A549 (cell line): ENCODE results near the gene TBC1D10A. TPM values are rescaled to one million over a fixed set of nuclear protein-coding genes. Genes with fewer than 3 reads are reported as not detected.

ENCODE experiments used
- ATAC-seq, 2 experiments: fragments of 200-7000 bp in 1 of 2; fragments of >200 bp in 1 of 2; cut with Nextera tagmentation in 1 of 2; cut with Tn5 transposase in 1 of 2; 3 replicates each; pipeline versions ENCODE4 v1.8.0 to v1.9.1; 2018 to 2020; ENCODE audit warnings: mild to moderate bottlenecking in 1 of 2, moderate library complexity in 1 of 2
- CTCF ChIA-PET: fragments of 300-600 bp; sonication (Branson Sonifier 250); formaldehyde crosslinking; extraction: SDS; loops from one replicate; lab custom pipeline; 2021; ENCODE audit warnings: antibody characterized with exemption, inconsistent platforms; lab: Yijun Ruan, JAX
- POLR2A ChIA-PET: fragments of 350-600 bp; formaldehyde crosslinking; extraction: SDS; loops from one replicate; lab custom pipeline; 2021; ENCODE audit warnings: antibody characterized with exemption, inconsistent platforms; lab: Yijun Ruan, JAX
- DNase-seq, 2 experiments: peaks; one replicate each; pipeline versions ENCODE4 v3.0.0 to v3.0.0-alpha.2; 2011 to 2016; ENCODE audit warnings: low read depth in 1 of 2, low spot score in 1 of 2
- FAIRE-seq: peaks from 2 replicates; lab custom pipeline; 2011; peaks lifted over from hg19 to GRCh38; lab: Jason Lieb, UNC
- H3K27ac ChIP-seq, 2 experiments: fragments of >200 bp; sonication (Bioruptor Twin); formaldehyde crosslinking; 3 replicates each; pipeline ENCODE4 v1.5.1; 2016 to 2017
- H3K4me1 ChIP-seq: fragments of >200 bp; sonication (Bioruptor Twin); formaldehyde crosslinking; 3 replicates; pipeline ENCODE4 v1.6.1; 2016
- H3K4me2 ChIP-seq: fragments of >200 bp; sonication (Bioruptor Twin); formaldehyde crosslinking; 3 replicates; pipeline ENCODE4 v1.6.1; 2016
- H3K4me3 ChIP-seq: fragments of >200 bp; sonication (Bioruptor Twin); formaldehyde crosslinking; 3 replicates; pipeline ENCODE4 v1.5.1; 2016
- H3K9me3 ChIP-seq: fragments of >200 bp; sonication (Bioruptor Twin); formaldehyde crosslinking; 3 replicates; pipeline ENCODE4 v1.6.1; 2016
- BHLHE40 ChIP-seq: IDR thresholded peaks from 2 replicates; pipeline ENCODE4 v1.6.1; 2012; ENCODE audit warnings: low read depth, low read length, inconsistent platforms
- CBX2 ChIP-seq: fragments of 200-600 bp; sonication (generic); IDR thresholded peaks from 2 replicates; pipeline ENCODE4 v1.6.1; 2016; ENCODE audit warnings: low read depth, mild to moderate bottlenecking, borderline replicate concordance
- CBX8 ChIP-seq: fragments of 200-600 bp; sonication (generic); IDR thresholded peaks from 2 replicates; pipeline ENCODE4 v1.6.1; 2016
- EHF ChIP-seq: fragments of 250-450 bp; sonication (Bioruptor Pico); IDR thresholded peaks from 2 replicates; pipeline ENCODE4 v1.5.0; 2020; ENCODE audit warnings: mild to moderate bottlenecking
- EHMT2 ChIP-seq: fragments of 200-600 bp; sonication (generic); IDR thresholded peaks from 2 replicates; pipeline ENCODE4 v1.6.1; 2016; ENCODE audit warnings: antibody characterized with exemption, low read depth, mild to moderate bottlenecking, moderate library complexity
- FOSB ChIP-seq: fragments of 250-450 bp; sonication (Bioruptor Pico); IDR thresholded peaks from 2 replicates; pipeline ENCODE4 v1.5.0; 2020; ENCODE audit warnings: mild to moderate bottlenecking, moderate library complexity
- FOXS1 ChIP-seq: fragments of 250-450 bp; sonication (Bioruptor Pico); IDR thresholded peaks from 2 replicates; pipeline ENCODE4 v1.5.0; 2020; ENCODE audit warnings: mild to moderate bottlenecking, moderate library complexity
- GATA3 ChIP-seq: IDR thresholded peaks from 2 replicates; pipeline ENCODE4 v1.6.1; 2012; ENCODE audit warnings: borderline replicate concordance
- HDAC2 ChIP-seq: fragments of 200-600 bp; sonication (generic); IDR thresholded peaks from 2 replicates; pipeline ENCODE4 v1.6.1; 2016
- HEYL ChIP-seq: fragments of 250-450 bp; sonication (Bioruptor Pico); IDR thresholded peaks from 2 replicates; pipeline ENCODE4 v1.8.0; 2021; ENCODE audit warnings: mild to moderate bottlenecking, moderate library complexity
- KDM1A ChIP-seq: fragments of 200-600 bp; sonication (generic); IDR thresholded peaks from 2 replicates; pipeline ENCODE4 v1.6.1; 2016; ENCODE audit warnings: low read depth, mild to moderate bottlenecking
- MAFK ChIP-seq: fragments of 450-650 bp; IDR thresholded peaks from 2 replicates; pipeline ENCODE4 v1.6.1; 2014; ENCODE audit not compliant: partially characterized antibody
- NFE2L2 ChIP-seq: fragments of 150-350 bp; conservative IDR thresholded peaks from 2 replicates; pipeline ENCODE4 v1.6.1; 2014; ENCODE audit warnings: low read length
- NR3C1 ChIP-seq: fragments of >200 bp; sonication (Bioruptor Twin); formaldehyde crosslinking; IDR thresholded peaks from 3 replicates; pipeline ENCODE4 v1.6.1; 2017
- PHF8 ChIP-seq: fragments of 200-600 bp; sonication (generic); IDR thresholded peaks from 2 replicates; pipeline ENCODE4 v1.6.1; 2016; ENCODE audit warnings: low read depth, mild to moderate bottlenecking, antibody characterized with exemption, moderate library complexity, borderline replicate concordance
- POLR2A ChIP-seq: IDR thresholded peaks from 2 replicates; pipeline ENCODE4 v1.6.1; 2012; ENCODE audit warnings: mild to moderate bottlenecking, low read length
- POLR2AphosphoS2 ChIP-seq: conservative IDR thresholded peaks from 2 replicates; pipeline ENCODE4 v1.6.1; 2012; ENCODE audit warnings: low read length, improper control_type of control experiment, inconsistent platforms
- RAD21 ChIP-seq, 2 experiments: fragments of >200 bp in 1 of 2; sonication (Bioruptor Twin) in 1 of 2; formaldehyde crosslinking in 1 of 2; IDR thresholded peaks in 1 of 2; conservative IDR thresholded peaks in 1 of 2; 2 replicates in 1 of 2; 3 replicates in 1 of 2; pipeline ENCODE4 v1.6.1; 2012 to 2018; ENCODE audit warnings: inconsistent platforms in 1 of 2
- RCOR1 ChIP-seq: fragments of 150-350 bp; IDR thresholded peaks from 2 replicates; pipeline ENCODE4 v1.6.1; 2014; ENCODE audit warnings: antibody characterized with exemption, low read length, low read depth
- RFX5 ChIP-seq: fragments of 450-650 bp; IDR thresholded peaks from 2 replicates; pipeline ENCODE4 v1.7.1; 2014; ENCODE audit warnings: antibody characterized with exemption, mild to moderate bottlenecking, moderate library complexity
- RNF2 ChIP-seq: fragments of 200-600 bp; sonication (generic); IDR thresholded peaks from 2 replicates; pipeline ENCODE4 v1.6.1; 2016; ENCODE audit warnings: low read depth, mild to moderate bottlenecking, antibody characterized with exemption, moderate library complexity, borderline replicate concordance
- SMC3 ChIP-seq: fragments of >200 bp; sonication (Bioruptor Twin); formaldehyde crosslinking; IDR thresholded peaks from 3 replicates; pipeline ENCODE4 v1.6.1; 2018; ENCODE audit warnings: inconsistent platforms
- SREBF2 ChIP-seq: fragments of 450-650 bp; IDR thresholded peaks from 2 replicates; pipeline ENCODE4 v1.6.1; 2014; ENCODE audit warnings: mild to moderate bottlenecking, moderate library complexity
- TP53 ChIP-seq: fragments of 250-450 bp; sonication (Bioruptor Pico); IDR thresholded peaks from 2 replicates; pipeline ENCODE4 v1.5.0; 2021; ENCODE audit warnings: mild to moderate bottlenecking, moderate library complexity
- WGBS: methylation state at CpG from one replicate; pipeline ENCODE4 v1.1.6; 2017; ENCODE audit errors: missing lambda C conversion rate; 5-methylcytosine and 5-hydroxymethylcytosine counted together
- polyA plus RNA-seq, 4 experiments: library from polyadenylated mRNA; depleted of rRNA in 3 of 4; stranded (reverse); fragments of >200 nt; fragmentation: RNase III in 1 of 4; extraction: RNeasy Plus Mini Kit Qiagen cat#74134 plus additional on column Dnase treatment in 1 of 4; gene quantifications; 2 replicates in 3 of 4; 3 replicates in 1 of 4; pipeline ENCODE4 v1.2.3, GENCODE V29; 2011 to 2017
- TF ChIP-seq, protein P1 (sequence below): IDR thresholded peaks from 2 replicates; pipeline ENCODE4 v1.6.1; 2012; ENCODE audit warnings: low read depth, borderline replicate concordance
- TF ChIP-seq, protein P2 (sequence below): fragments of >200 bp; sonication (Bioruptor Twin); formaldehyde crosslinking; IDR thresholded peaks from 2 replicates; pipeline ENCODE4 v1.6.1; 2016
- TF ChIP-seq, protein P3 (sequence below): fragments of >200 bp; sonication (Bioruptor Twin); formaldehyde crosslinking; IDR thresholded peaks from 3 replicates; pipeline ENCODE4 v1.6.1; 2016
- TF ChIP-seq, protein P4 (sequence below): fragments of 200-600 bp; sonication (generic); IDR thresholded peaks from 2 replicates; pipeline ENCODE4 v1.6.1; 2016; ENCODE audit warnings: antibody characterized with exemption, mild to moderate bottlenecking, moderate library complexity
- TF ChIP-seq, protein P5 (sequence below): IDR thresholded peaks from 2 replicates; pipeline ENCODE4 v1.6.1; 2012
- TF ChIP-seq, protein P6 (sequence below): fragments of >200 bp; sonication (Bioruptor Twin); formaldehyde crosslinking; IDR thresholded peaks from 3 replicates; pipeline ENCODE4 v1.5.1; 2016

Gene TBC1D10A
- polyA plus RNA-seq, 2 of the 4 experiments (the other 2 are of a cell fraction), result 5.8 to 6.8 TPM

DNA sequence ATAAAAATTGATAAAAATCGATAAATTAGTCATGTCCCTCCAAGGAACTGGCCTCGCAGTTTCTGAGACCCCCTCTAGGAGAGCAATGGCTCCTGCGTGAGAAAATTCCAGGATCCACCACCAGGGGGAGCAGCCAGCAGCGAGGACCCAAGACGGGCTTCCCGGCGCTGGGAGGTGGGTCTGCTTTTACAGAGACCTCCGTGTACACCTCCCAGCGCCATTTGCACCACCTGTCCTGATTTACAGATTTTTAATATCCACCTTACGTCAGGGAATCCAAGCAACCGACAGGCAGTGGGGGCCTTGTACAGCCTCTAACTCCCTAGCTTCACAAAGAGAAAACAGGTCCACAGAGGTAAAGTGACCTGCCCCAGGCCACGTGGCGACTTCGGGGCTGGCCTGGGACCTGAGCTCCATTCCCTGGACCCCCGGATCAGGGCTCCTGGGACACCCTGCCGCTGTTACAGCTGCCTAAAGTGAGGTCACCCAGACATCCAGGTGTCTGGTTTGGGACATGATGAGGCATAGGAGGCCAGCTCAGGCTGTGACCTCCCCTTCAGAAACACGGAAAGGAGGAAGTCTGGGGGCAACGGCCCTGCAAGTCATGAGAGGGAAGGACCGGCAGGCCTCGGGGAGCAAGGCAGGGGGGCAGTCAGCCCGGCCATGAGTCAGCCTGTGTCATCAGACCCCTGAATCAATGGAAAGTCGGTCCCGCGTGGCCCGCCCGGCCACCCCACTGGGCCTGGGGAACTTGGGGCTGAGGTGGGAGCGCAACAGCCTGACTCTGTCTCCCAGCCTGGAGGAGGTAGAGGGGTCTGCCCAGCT lies 63.6 kb downstream of the TBC1D10A start (continued):
- TF ChIP-seq, protein P1, sequence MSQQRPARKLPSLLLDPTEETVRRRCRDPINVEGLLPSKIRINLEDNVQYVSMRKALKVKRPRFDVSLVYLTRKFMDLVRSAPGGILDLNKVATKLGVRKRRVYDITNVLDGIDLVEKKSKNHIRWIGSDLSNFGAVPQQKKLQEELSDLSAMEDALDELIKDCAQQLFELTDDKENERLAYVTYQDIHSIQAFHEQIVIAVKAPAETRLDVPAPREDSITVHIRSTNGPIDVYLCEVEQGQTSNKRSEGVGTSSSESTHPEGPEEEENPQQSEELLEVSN, result peak; percentile 26; the same call in 1 of the 2 replicates
- TF ChIP-seq RCOR1, result no peak
- TF ChIP-seq RNF2, result no peak
- no peak for TF ChIP-seq FOXS1
- TF ChIP-seq, protein P2, sequence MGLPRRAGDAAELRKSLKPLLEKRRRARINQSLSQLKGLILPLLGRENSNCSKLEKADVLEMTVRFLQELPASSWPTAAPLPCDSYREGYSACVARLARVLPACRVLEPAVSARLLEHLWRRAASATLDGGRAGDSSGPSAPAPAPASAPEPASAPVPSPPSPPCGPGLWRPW, result no peak
- TF ChIP-seq CBX8, result no peak
- TF ChIP-seq KDM1A, result no peak
- TF ChIP-seq HEYL, result no peak
- TF ChIP-seq TP53 (CRISPR knock-in tag), result no peak
- no peak for TF ChIP-seq CBX2
- no peak for TF ChIP-seq NR3C1
- TF ChIP-seq HDAC2, result no peak
- TF ChIP-seq PHF8, result no peak
- no peak for TF ChIP-seq GATA3
- no peak for TF ChIP-seq NFE2L2
- TF ChIP-seq BHLHE40, result no peak
- TF ChIP-seq MAFK, result no peak
- TF ChIP-seq EHMT2, result no peak
- no peak for TF ChIP-seq SREBF2
- TF ChIP-seq RFX5, result no peak

DNA sequence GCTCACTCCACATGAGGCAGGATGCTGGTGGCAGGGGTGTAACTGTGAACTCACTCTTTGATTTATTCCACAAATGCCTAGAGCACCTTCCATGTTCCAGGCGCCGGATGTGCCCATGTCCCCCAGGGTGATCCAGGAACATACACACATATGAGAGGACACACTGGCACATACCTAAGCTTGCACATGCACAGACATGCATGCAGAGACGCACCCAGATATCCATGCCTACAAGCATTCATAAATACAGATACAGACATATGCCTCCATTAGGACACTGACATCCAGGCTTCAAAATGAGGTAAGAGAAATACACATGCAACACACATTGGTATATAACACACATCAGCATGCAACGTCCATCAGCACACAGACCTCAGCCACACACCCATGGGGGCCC lies 64.6 kb downstream of the TBC1D10A start:
- Histone ChIP-seq H3K4me1 (peaks cover 57% of the 10 kb centered on the region), H3K4me3 (no peak overlapping the region), H3K27ac (peak overlapping the region; percentile 99 to 100), H3K9me3 (no peaks in the 10 kb centered on the region), H3K4me2 (no peak overlapping the region; the same call in 2 of the 3 replicates)
- WGBS, result 100% methylated on average over 2 of the region's 4 CpGs
- TF ChIP-seq FOSB (CRISPR knock-in tag) (no peak), HDAC2 (no peak), BHLHE40 (no peak), HEYL (no peak), GATA3 (no peak), SMC3 (no peak), TP53 (CRISPR knock-in tag) (no peak), RAD21 (conservative IDR thresholded peaks at IDR 0.05 in 1 of 2, IDR thresholded peaks at IDR 0.05 in 1 of 2) (no peak), EHF (CRISPR knock-in tag) (no peak), POLR2AphosphoS2 (no peak), RCOR1 (no peak), PHF8 (no peak), POLR2A (no peak)
- TF ChIP-seq, protein P3, sequence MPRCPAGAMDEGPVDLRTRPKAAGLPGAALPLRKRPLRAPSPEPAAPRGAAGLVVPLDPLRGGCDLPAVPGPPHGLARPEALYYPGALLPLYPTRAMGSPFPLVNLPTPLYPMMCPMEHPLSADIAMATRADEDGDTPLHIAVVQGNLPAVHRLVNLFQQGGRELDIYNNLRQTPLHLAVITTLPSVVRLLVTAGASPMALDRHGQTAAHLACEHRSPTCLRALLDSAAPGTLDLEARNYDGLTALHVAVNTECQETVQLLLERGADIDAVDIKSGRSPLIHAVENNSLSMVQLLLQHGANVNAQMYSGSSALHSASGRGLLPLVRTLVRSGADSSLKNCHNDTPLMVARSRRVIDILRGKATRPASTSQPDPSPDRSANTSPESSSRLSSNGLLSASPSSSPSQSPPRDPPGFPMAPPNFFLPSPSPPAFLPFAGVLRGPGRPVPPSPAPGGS, result no peak
- TF ChIP-seq, protein P4, sequence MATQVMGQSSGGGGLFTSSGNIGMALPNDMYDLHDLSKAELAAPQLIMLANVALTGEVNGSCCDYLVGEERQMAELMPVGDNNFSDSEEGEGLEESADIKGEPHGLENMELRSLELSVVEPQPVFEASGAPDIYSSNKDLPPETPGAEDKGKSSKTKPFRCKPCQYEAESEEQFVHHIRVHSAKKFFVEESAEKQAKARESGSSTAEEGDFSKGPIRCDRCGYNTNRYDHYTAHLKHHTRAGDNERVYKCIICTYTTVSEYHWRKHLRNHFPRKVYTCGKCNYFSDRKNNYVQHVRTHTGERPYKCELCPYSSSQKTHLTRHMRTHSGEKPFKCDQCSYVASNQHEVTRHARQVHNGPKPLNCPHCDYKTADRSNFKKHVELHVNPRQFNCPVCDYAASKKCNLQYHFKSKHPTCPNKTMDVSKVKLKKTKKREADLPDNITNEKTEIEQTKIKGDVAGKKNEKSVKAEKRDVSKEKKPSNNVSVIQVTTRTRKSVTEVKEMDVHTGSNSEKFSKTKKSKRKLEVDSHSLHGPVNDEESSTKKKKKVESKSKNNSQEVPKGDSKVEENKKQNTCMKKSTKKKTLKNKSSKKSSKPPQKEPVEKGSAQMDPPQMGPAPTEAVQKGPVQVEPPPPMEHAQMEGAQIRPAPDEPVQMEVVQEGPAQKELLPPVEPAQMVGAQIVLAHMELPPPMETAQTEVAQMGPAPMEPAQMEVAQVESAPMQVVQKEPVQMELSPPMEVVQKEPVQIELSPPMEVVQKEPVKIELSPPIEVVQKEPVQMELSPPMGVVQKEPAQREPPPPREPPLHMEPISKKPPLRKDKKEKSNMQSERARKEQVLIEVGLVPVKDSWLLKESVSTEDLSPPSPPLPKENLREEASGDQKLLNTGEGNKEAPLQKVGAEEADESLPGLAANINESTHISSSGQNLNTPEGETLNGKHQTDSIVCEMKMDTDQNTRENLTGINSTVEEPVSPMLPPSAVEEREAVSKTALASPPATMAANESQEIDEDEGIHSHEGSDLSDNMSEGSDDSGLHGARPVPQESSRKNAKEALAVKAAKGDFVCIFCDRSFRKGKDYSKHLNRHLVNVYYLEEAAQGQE, result no peak
- TF ChIP-seq, protein P5, sequence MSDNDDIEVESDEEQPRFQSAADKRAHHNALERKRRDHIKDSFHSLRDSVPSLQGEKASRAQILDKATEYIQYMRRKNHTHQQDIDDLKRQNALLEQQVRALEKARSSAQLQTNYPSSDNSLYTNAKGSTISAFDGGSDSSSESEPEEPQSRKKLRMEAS, result no peak
- TF ChIP-seq, protein P6, sequence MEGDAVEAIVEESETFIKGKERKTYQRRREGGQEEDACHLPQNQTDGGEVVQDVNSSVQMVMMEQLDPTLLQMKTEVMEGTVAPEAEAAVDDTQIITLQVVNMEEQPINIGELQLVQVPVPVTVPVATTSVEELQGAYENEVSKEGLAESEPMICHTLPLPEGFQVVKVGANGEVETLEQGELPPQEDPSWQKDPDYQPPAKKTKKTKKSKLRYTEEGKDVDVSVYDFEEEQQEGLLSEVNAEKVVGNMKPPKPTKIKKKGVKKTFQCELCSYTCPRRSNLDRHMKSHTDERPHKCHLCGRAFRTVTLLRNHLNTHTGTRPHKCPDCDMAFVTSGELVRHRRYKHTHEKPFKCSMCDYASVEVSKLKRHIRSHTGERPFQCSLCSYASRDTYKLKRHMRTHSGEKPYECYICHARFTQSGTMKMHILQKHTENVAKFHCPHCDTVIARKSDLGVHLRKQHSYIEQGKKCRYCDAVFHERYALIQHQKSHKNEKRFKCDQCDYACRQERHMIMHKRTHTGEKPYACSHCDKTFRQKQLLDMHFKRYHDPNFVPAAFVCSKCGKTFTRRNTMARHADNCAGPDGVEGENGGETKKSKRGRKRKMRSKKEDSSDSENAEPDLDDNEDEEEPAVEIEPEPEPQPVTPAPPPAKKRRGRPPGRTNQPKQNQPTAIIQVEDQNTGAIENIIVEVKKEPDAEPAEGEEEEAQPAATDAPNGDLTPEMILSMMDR, result no peak
- POLR2A ChIA-PET, result no interaction called here
- DNase-seq (no peak), ATAC-seq (no peak), FAIRE-seq (no peak)
- CTCF ChIA-PET, result interaction anchor here (0.8 to 4.8 kb wide), 6 partner anchors 38 to 154 kb away, joined by 3 to 25 read pairs (median 6); partner anchors contain the start of genes CCDC157, RNF215 and SF3A1
